Measurements from ENCODE around the gene IL36A.

DNA sequence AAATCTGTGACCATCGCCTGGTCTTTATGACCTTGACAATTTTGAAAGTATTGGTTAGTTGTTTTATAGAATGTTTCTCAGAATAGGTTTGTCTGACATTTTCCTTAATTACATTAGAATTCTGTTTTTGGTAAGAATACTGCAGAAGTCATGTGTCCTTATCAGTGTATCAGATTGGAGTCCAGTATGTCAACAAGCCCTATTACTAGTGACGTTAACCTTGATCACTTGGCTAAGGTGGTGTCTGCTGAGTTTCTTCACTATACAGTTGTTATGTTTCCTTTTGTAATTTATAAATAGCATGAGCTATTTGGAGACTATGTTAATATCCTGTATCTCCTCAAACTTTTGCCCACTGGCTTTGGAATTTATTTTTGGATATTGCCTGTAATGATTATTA is 38.2 kb upstream of the IL36A start:
- TF ChIP-seq, protein P1, sequence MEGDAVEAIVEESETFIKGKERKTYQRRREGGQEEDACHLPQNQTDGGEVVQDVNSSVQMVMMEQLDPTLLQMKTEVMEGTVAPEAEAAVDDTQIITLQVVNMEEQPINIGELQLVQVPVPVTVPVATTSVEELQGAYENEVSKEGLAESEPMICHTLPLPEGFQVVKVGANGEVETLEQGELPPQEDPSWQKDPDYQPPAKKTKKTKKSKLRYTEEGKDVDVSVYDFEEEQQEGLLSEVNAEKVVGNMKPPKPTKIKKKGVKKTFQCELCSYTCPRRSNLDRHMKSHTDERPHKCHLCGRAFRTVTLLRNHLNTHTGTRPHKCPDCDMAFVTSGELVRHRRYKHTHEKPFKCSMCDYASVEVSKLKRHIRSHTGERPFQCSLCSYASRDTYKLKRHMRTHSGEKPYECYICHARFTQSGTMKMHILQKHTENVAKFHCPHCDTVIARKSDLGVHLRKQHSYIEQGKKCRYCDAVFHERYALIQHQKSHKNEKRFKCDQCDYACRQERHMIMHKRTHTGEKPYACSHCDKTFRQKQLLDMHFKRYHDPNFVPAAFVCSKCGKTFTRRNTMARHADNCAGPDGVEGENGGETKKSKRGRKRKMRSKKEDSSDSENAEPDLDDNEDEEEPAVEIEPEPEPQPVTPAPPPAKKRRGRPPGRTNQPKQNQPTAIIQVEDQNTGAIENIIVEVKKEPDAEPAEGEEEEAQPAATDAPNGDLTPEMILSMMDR (IDR thresholded peaks at IDR 0.05; ENCODE audit: extremely low read depth in 1 of 2, insufficient read depth in 1 of 2, low read depth in 1 of 2, low read length in 2 of 2): no peak
- TF ChIP-seq EZH2 (IDR thresholded peaks at IDR 0.05; ENCODE audit: borderline replicate concordance, low read depth, low read length, severe bottlenecking): no peak
- no peak for TF ChIP-seq POLR2A (IDR thresholded peaks at IDR 0.05; ENCODE audit: low read depth, low read length)
- no peak for TF ChIP-seq JUN (IDR thresholded peaks at IDR 0.05; ENCODE audit: borderline replicate concordance, insufficient read depth, insufficient read length, low read depth)
- TF ChIP-seq POLR2AphosphoS5 (IDR thresholded peaks at IDR 0.05; ENCODE audit: insufficient read depth, low read depth, low read length): no peak
- TF ChIP-seq FOS (IDR thresholded peaks at IDR 0.05; ENCODE audit: borderline replicate concordance, insufficient read depth, low read length): no peak
- TF ChIP-seq MYC (IDR thresholded peaks at IDR 0.05; ENCODE audit: low read depth, low read length): no peak
- no peak for TF ChIP-seq GATA2 (IDR thresholded peaks at IDR 0.05; ENCODE audit: insufficient read depth, insufficient read length, low read depth, low read length)
- TF ChIP-seq, protein P2, sequence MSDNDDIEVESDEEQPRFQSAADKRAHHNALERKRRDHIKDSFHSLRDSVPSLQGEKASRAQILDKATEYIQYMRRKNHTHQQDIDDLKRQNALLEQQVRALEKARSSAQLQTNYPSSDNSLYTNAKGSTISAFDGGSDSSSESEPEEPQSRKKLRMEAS (IDR thresholded peaks at IDR 0.05; ENCODE audit: insufficient read depth, insufficient read length): no peak

Data from endothelial cell of umbilical vein (primary cell).